ENCODE results near the gene GREM1.

The GREM1 gene

DNA sequence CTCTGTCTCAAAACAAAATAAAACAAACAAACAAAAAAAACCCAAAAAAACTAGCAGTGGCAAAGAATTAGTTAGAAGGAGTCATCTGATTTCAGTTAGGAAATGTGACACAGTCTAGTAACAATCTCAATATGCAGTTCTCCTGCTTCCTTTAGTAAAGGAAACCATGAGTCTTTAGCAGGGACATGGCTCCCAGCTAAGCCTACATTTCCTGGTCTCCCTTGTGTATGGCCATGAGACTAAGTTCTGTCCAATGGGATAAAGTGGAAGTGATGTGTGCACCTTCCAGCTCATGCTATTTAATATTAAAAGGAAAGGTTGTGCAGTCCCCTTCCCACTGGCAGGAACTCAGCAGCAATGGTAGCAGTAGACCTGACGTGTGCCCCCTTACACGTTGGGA lies 74.6 kb downstream of the GREM1 start:
- Histone ChIP-seq H3K9ac (ENCODE audit: low read length) (no peak overlapping the region), H3K4me3 (ENCODE audit: low read length) (no peak overlapping the region), H3K4me1 (ENCODE audit: control insufficient read depth, insufficient read depth, low read length) (no peaks in the 10 kb centered on the region), H3K9me3 (ENCODE audit: control insufficient read depth, low read length) (no peaks in the 10 kb centered on the region), H3K27me3 (replicated peaks; ENCODE audit: control insufficient read depth, insufficient read depth, low read length) (no peaks in the 10 kb centered on the region), H3K36me3 (ENCODE audit: control insufficient read depth, insufficient read depth, low read length, severe bottlenecking) (no peaks in the 10 kb centered on the region)
- DNase-seq (ENCODE audit: low read depth): no peak
